Breast epithelium (tissue), 3 donors: ENCODE data around the gene SGCB.

ENCODE experiments used
- POLR2AphosphoS5 ChIP-seq, 3 donors: sonication (generic); formaldehyde crosslinking; IDR thresholded peaks; one replicate each; pipeline ENCODE4 v1.6.1; 2017; ENCODE audit warnings: antibody characterized with exemption in 3 of 3
- TF ChIP-seq, protein P1 (sequence below), 3 donors: fragments of 450-650 bp; IDR thresholded peaks; one replicate each; pipeline ENCODE4 v1.5.1; 2016 to 2017; ENCODE audit warnings: antibody characterized with exemption in 3 of 3, mild to moderate bottlenecking in 3 of 3, moderate library complexity in 3 of 3

DNA sequence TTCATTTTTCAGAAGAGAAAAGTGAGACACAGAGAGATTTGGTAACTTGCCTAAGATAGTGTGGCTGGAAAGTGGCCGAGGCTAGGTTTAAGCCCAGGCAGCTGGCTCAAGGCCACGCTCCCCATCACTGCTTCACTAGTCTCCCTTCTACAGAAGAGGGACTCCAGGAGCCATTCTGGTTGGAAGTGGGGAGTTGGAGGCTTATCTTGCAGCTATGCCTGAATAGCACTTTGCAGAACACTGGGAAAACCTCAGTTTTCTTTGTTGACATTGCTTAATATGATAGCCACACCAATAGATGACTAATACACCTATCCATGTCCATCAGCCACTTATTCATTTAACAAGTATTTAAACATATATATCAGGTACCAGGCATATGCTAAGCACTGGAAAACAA lies 36.5 kb downstream of the SGCB start:
- TF ChIP-seq, protein P1, sequence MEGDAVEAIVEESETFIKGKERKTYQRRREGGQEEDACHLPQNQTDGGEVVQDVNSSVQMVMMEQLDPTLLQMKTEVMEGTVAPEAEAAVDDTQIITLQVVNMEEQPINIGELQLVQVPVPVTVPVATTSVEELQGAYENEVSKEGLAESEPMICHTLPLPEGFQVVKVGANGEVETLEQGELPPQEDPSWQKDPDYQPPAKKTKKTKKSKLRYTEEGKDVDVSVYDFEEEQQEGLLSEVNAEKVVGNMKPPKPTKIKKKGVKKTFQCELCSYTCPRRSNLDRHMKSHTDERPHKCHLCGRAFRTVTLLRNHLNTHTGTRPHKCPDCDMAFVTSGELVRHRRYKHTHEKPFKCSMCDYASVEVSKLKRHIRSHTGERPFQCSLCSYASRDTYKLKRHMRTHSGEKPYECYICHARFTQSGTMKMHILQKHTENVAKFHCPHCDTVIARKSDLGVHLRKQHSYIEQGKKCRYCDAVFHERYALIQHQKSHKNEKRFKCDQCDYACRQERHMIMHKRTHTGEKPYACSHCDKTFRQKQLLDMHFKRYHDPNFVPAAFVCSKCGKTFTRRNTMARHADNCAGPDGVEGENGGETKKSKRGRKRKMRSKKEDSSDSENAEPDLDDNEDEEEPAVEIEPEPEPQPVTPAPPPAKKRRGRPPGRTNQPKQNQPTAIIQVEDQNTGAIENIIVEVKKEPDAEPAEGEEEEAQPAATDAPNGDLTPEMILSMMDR (IDR thresholded peaks at IDR 0.05): no peak
- no peak for TF ChIP-seq POLR2AphosphoS5 (IDR thresholded peaks at IDR 0.05)
